Epithelial cell of prostate (primary cell): ENCODE results near the gene CACFD1.

Experiments used
- DNase-seq: peaks from one replicate; pipeline ENCODE4 v3.0.0-alpha.2; 2011; ENCODE audit warnings: low read depth, low spot score
- H3K27ac ChIP-seq: fragments of 450-650 bp; 2 replicates; pipeline ENCODE4 v1.5.1; 2017; ENCODE audit warnings: mild to moderate bottlenecking

Gene CACFD1

DNA sequence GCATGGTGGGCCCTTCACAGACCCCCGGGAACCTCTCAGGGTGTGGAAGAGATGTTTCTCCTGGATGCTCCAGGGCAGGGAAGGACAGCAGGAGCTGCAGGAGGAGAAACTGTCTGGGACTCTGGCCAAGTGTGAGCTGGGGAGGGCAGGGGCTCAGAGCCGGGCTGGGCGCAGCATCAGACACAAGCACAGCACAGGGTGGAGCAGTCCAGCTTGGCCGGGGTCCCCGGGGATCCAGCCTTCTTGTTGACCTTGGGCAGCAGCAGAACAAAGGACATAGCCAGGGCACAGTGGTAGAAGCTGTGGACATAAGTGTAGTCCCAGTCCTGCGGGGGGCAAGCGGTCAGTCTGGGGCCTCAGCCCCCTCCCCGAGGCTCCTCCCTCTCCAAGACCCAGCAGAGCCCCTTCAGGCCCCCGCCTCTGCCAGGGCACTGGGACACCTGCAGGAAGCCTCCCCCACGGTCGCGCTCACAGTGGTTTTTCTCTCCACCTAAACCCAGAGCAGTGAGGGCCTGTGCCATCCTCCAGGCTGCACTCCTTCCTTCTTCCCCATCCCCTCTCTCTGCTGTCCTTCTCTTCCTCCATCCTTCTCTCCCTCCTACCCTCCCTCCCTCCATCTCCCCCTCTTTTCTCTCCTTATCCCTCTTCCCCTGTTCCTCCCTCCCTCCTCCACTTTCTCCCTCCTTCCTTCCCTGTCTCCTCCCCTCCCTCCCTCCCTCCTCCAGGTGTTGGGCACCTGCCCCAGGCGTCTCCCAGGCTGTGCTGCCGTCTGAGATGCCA, 54.9 kb downstream of the CACFD1 start:
- no peak for DNase-seq
- no peak overlapping the region for H3K27ac ChIP-seq

- H3K27ac ChIP-seq, result no peak overlapping the region
- DNase-seq, result no peak
Observed at GRCh38 chr9:133515240-133515610, 55.4 kb downstream of the CACFD1 start.

- H3K27ac ChIP-seq, result no peak overlapping the region
- no peak for DNase-seq
Observed at GRCh38 chr9:133515615-133516255, 56.0 kb downstream of the CACFD1 start.

DNA sequence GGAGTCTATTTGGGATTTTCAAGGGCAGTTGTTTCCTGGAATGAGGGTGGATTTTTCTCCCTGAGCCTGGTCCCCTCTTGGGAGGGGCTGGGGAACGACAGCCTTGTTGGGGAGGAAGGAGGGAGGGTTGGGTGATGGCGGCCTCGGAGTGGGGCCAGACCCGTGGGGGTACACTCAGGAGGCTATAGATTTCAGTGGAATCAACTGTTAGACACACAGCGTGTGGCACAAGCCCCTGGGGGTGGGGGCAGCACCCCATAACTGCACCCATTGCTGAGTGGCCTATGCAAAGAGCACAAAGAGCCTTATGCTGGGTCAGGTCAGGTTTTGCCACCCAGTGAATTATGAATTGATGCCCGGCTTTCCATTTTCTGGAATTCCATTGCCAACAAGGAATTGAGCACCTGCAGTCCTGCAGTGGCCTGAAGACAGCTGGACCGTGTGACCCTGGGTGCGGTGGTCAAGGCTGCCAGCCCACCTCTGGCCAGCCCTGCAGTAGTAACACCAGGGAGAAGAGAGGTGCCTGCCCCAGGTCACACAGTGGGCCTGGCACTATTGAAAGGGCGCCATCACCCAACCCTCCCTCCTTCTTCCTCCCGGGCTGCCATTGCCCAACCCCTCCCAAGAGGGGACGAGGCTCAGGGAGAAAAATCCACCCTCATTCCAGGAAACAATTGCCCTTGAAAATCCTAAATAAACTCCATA, 56.6 kb downstream of the CACFD1 start:
- H3K27ac ChIP-seq, result no peak overlapping the region
- no peak for DNase-seq

GRCh38 chr9:133516961-133517350, 57.2 kb downstream of the CACFD1 start:
- no peak overlapping the region for H3K27ac ChIP-seq
- DNase-seq, result no peak

DNA sequence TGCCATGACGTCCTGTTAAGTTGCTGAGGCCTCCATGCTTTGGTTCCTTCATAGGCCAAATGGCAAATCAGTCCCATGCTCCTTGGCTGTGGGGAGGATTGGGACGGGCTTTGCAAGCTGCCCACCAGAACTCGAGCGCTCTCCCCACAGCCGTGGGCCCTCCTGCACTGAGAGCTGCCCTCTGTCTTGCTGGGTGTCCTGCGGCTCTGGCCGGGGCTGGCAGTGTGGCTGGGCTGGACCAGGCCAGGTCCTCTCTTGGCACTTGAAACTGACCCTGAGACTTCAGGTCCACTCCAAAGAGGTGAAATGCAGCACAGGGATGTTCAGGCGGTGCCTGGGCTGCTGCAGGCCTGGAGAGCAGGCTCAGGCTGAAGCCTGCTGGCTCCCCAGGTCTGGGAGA, 57.9 kb downstream of the CACFD1 start:
- H3K27ac ChIP-seq, result no peak overlapping the region
- DNase-seq, result no peak

DNA sequence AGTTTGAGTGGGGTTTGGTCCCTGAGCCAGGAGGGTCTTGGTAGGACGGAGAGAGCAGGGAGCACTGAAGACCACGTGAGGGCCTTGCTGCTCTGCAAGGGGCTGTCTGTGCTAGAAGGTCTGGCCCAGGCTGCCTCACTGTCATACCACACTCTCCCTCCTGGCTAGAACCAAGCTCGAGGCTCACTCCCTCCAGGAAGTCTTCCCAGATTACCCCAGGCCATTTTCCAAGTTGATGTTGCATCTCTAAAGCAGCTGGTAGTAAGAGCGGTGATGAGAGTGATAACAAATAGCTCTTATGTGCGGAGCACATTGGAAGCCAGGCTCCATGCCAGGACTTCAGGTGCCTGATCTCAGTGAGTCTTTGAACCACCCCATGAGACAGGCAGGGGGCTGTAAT, 58.4 kb downstream of the CACFD1 start:
- DNase-seq, result no peak
- no peak overlapping the region for H3K27ac ChIP-seq

DNA sequence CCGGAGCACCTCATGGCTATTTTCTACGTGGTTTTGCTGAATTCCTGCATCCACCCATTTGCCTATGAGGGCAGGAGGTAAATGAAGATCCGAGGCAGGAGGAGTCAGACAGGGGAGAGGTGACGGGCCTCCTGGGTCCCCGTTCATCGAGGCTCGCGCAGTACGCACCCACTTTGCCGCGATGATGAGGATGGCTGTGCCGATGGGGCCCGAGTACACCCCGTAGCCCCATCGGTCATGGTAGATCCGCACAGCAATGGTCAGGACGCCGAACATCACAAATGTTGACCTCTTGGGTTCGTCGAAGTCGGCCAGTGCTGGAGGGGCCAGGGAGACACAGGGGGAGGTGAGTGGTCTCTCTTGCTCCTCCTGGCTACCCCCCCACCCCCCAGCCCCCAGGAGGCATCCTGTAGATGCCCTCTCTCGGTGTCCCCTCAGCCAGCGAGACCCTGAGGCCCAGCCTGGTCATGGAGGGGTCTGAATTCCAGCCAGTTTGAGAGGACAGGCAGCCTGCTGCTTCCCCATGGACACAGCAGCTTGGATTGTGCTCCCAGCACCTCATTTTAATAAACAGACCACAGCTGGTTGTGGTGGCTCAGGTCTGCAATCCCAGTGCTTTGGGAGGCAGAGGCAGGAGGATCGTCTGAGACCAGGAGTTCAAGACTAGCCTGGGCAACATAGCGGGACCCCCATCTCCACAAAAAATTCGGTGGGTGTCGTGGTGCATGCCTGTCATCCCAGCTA, 59.1 kb downstream of the CACFD1 start:
- DNase-seq, result no peak
- no peak overlapping the region for H3K27ac ChIP-seq

GRCh38 chr9:133519693-133520092, 59.9 kb downstream of the CACFD1 start:
- no peak overlapping the region for H3K27ac ChIP-seq
- peak; percentile 14 for DNase-seq

DNA sequence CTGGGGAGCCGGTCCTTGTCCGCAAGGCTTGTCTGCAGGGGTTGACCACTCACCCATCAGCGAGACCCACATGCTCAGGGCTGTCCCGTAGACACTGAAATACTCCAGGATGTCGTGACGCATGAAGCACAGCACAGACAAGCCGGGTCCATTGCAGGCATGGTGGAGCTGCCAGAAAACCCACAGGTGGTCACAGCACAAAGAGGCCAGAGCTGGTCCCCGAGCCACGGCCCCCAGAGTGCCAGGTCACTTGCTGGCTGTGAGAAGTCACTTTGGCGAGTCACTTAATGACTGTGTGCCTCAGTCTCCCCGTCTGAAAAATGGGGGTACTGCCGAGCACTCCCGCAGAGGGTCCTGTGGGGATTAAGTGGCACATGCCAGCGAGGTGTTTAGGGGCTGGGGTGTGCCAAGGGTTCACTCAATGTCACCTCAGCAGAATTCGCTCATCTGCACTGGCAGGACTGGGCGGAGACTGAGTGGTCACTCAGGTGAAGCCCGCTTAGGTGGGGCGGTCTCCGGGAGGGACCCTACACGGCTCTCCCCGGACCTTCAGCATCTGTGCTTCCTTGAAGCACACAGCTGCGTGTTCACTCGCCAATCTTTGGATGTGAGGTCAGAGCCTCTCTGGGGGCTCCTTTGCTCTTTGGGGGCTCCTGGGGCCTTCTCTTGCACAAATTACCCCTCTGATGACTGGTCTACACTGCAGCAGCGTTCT, 60.5 kb downstream of the CACFD1 start:
- DNase-seq, result no peak
- H3K27ac ChIP-seq, result no peak overlapping the region
